CD14-positive monocyte (primary cell): Measurements from ENCODE around the gene NDUFB11. TPM values are rescaled to one million over a fixed set of nuclear protein-coding genes. Genes with fewer than 3 reads are reported as not detected.

Experiments
- DNase-seq, 3 donors: peaks; one replicate each; pipeline ENCODE4 v3.0.0-alpha.2; 2011 to 2022
- H2AFZ ChIP-seq: 2 replicates; pipeline ENCODE4 v1.6.0; 2012; ENCODE audit warnings: mild to moderate bottlenecking, low read depth, low read length, inconsistent platforms; ENCODE audit not compliant: insufficient read depth, poor library complexity, severe bottlenecking
- H3K27ac ChIP-seq, 2 donors: 1 replicate in 1 of 2; 2 replicates in 1 of 2; pipeline ENCODE4 v1.5.1; 2012 to 2013; ENCODE audit warnings: low read length in 2 of 2, control low read depth in 1 of 2, inconsistent platforms in 1 of 2, low read depth in 1 of 2, mild to moderate bottlenecking in 1 of 2
- H3K27me3 ChIP-seq, 2 donors: one replicate each; pipeline versions ENCODE4 v1.6.0 to v1.6.1; 2011 to 2013; ENCODE audit warnings: low read length in 2 of 2; ENCODE audit not compliant: control insufficient read depth in 2 of 2, insufficient read depth in 2 of 2
- H3K36me3 ChIP-seq, 2 donors: replicated peaks in 1 of 2; 1 replicate in 1 of 2; 2 replicates in 1 of 2; pipeline versions ENCODE4 v1.5.1 to v1.6.1; 2012 to 2013; ENCODE audit warnings: low read length in 2 of 2, control low read depth in 1 of 2, inconsistent platforms in 1 of 2, mild to moderate bottlenecking in 1 of 2; ENCODE audit not compliant: insufficient read depth in 2 of 2, control insufficient read depth in 1 of 2
- H3K4me1 ChIP-seq, 2 donors: 1 replicate in 1 of 2; 2 replicates in 1 of 2; pipeline versions ENCODE4 v1.5.1 to v1.6.1; 2012 to 2013; ENCODE audit warnings: low read length in 2 of 2, control low read depth in 1 of 2, inconsistent platforms in 1 of 2, mild to moderate bottlenecking in 1 of 2, moderate library complexity in 1 of 2; ENCODE audit not compliant: insufficient read depth in 2 of 2, control insufficient read depth in 1 of 2
- H3K4me2 ChIP-seq: replicated peaks from 2 replicates; pipeline ENCODE3; 2012; ENCODE audit warnings: low read length, moderate library complexity, mild to moderate bottlenecking; ENCODE audit not compliant: poor library complexity, severe bottlenecking; ENCODE audit errors: extremely low read depth
- H3K4me3 ChIP-seq, 3 experiments: fragments of 200-600 bp in 1 of 3; sonication (generic) in 1 of 3; replicated peaks in 1 of 3; 1 replicate in 2 of 3; 2 replicates in 1 of 3; pipeline ENCODE4 v1.5.1; 2011 to 2013; ENCODE audit warnings: low read length in 3 of 3, mild to moderate bottlenecking in 3 of 3, control low read depth in 2 of 3, low read depth in 2 of 3, inconsistent platforms in 1 of 3, moderate library complexity in 1 of 3
- H3K79me2 ChIP-seq: 2 replicates; pipeline ENCODE4 v1.6.0; 2012; ENCODE audit warnings: mild to moderate bottlenecking, control low read depth, inconsistent platforms, low read length, moderate library complexity; ENCODE audit not compliant: insufficient read depth
- H3K9ac ChIP-seq: 2 replicates; pipeline ENCODE4 v1.6.0; 2017; ENCODE audit warnings: low read length, mild to moderate bottlenecking; ENCODE audit not compliant: insufficient read depth, poor library complexity, severe bottlenecking
- H3K9me3 ChIP-seq, 2 donors: replicated peaks in 1 of 2; 1 replicate in 1 of 2; 2 replicates in 1 of 2; pipeline versions ENCODE4 v1.5.1 to v1.6.1; 2012 to 2013; ENCODE audit warnings: low read length in 2 of 2, control low read depth in 1 of 2; ENCODE audit not compliant: control insufficient read depth in 1 of 2, insufficient read depth in 1 of 2
- H4K20me1 ChIP-seq: 2 replicates; pipeline ENCODE4 v1.6.0; 2012; ENCODE audit warnings: mild to moderate bottlenecking, low read length, control low read depth, moderate library complexity; ENCODE audit not compliant: insufficient read depth
- H3K27ac Mint-ChIP-seq, 7 donors: one replicate each; pipeline ENCODE4 v1.8.0; 2020; ENCODE audit warnings: mild to moderate bottlenecking in 7 of 7, mixed read lengths in 7 of 7, moderate library complexity in 6 of 7, inconsistent platforms in 2 of 7
- H3K27me3 Mint-ChIP-seq, 3 donors: one replicate each; pipeline ENCODE4 v1.8.0; 2021 to 2022; ENCODE audit warnings: low read depth in 3 of 3, mild to moderate bottlenecking in 3 of 3, mixed read lengths in 3 of 3, moderate library complexity in 3 of 3, inconsistent platforms in 1 of 3
- H3K36me3 Mint-ChIP-seq, 2 donors: one replicate each; pipeline ENCODE4 v1.8.0; 2020; ENCODE audit warnings: mixed read lengths in 2 of 2, inconsistent platforms in 1 of 2, mild to moderate bottlenecking in 1 of 2
- H3K4me1 Mint-ChIP-seq: one replicate; pipeline ENCODE4 v1.8.0; 2020; ENCODE audit warnings: mild to moderate bottlenecking, mixed read lengths
- H3K4me3 Mint-ChIP-seq, 2 donors: one replicate each; pipeline ENCODE4 v1.8.0; 2020; ENCODE audit warnings: mild to moderate bottlenecking in 2 of 2, mixed read lengths in 2 of 2, moderate library complexity in 1 of 2
- H3K9me3 Mint-ChIP-seq, 7 donors: one replicate each; pipeline ENCODE4 v1.8.0; 2020 to 2022; ENCODE audit warnings: mixed read lengths in 7 of 7, mild to moderate bottlenecking in 6 of 7, moderate library complexity in 6 of 7, inconsistent platforms in 2 of 7
- CTCF ChIP-seq: fragments of 200-600 bp; IDR thresholded peaks from one replicate; pipeline ENCODE4 v1.8.0; 2022; ENCODE audit warnings: antibody characterized with exemption, mild to moderate bottlenecking
- WGBS: methylation state at CpG from one replicate; pipeline ENCODE4 v1.1.5; 2013; ENCODE audit warnings: missing lambda C conversion rate; ENCODE audit not compliant: insufficient coverage; 5-methylcytosine and 5-hydroxymethylcytosine counted together
- intact Hi-C, 2 donors: fragments of 100-400 bp; cut with micrococcal nuclease; formaldehyde crosslinking; loops; one replicate each; pipeline versions ENCODE4 v1.15.0 to v1.15.1; 2023
- polyA plus RNA-seq, 3 donors: library from polyadenylated mRNA; depleted of rRNA in 1 of 3; unstranded in 2 of 3; stranded (reverse) in 1 of 3; fragments of 300-500 nt in 2 of 3; fragments of >200 nt in 1 of 3; fragmentation: Illumina TruSeq in 2 of 3; gene quantifications; 1 replicate in 2 of 3; 2 replicates in 1 of 3; pipeline ENCODE4 v1.2.3, GENCODE V29; 2012 to 2021

Gene NDUFB11
- polyA plus RNA-seq, 3 donors: 35.2 to 139 (median 104) TPM

GRCh38 chrX:47191806-47192401, 47.4 kb upstream of the NDUFB11 start:
- TF ChIP-seq CTCF: no peak
- no peak for DNase-seq
- peak overlapping the region; percentile 83 for H2AFZ ChIP-seq

GRCh38 chrX:47191331-47191730, 46.8 kb upstream of the NDUFB11 start:
- Histone ChIP-seq H3K27me3 (peaks cover 0 to 3% of the 10 kb centered on the region in 2 donors), H3K27ac (peak overlapping the region; percentile 17 to 57), H3K4me2 (peak overlapping the region; percentile 91), H2AFZ (peak overlapping the region; percentile 83), H3K4me1 (peaks cover 47 to 48% of the 10 kb centered on the region in 2 donors), H3K9me3 (no peaks in the 10 kb centered on the region), H3K4me3 (peak overlapping the region; percentile 50 to 84 (median 71)), H3K9ac (peak overlapping the region; percentile 63), H3K79me2 (peaks cover 35% of the 10 kb centered on the region), H3K36me3 (peaks cover 3 to 14% of the 10 kb centered on the region in 2 donors), H4K20me1 (peaks cover 9% of the 10 kb centered on the region)
- Mint-ChIP-seq H3K4me1 (peaks cover 43% of the 10 kb centered on the region), H3K27me3 (peaks cover 0 to 38% (median 3%) of the 10 kb centered on the region in 3 donors), H3K9me3 (peaks cover 0 to 7% (median 0%) of the 10 kb centered on the region in 7 donors), H3K36me3 (peaks cover 9 to 21% of the 10 kb centered on the region in 2 donors), H3K4me3 (peak overlapping the region; percentile 86 to 96), H3K27ac (peak overlapping the region in 5 of 7 donors; percentile 10 to 90 (median 81))
- no peak for TF ChIP-seq CTCF
- DNase-seq: no peak
- WGBS: 0% methylated on average over 15 of the region's 26 CpGs
- intact Hi-C loops: loop anchor here (5.0 to 10.0 kb wide), 6 partner anchors 191 to 643 kb away; partner anchors contain the start of genes ZNF41 (in 1 of the 2) and ZNF81 (in 1 of the 2)

More at GRCh38 chrX:47191806-47192401, 47.4 kb upstream of the NDUFB11 start:
- Mint-ChIP-seq H3K4me1 (peaks cover 49% of the 10 kb centered on the region), H3K4me3 (peak overlapping the region; percentile 86 to 96), H3K27ac (no peak overlapping the region), H3K9me3 (peaks cover 0 to 7% (median 0%) of the 10 kb centered on the region in 7 donors), H3K36me3 (peaks cover 6 to 20% of the 10 kb centered on the region in 2 donors), H3K27me3 (peaks cover 0 to 39% (median 3%) of the 10 kb centered on the region in 3 donors)
- H3K4me3 ChIP-seq: peak overlapping the region in 2 of 3 experiments; percentile 71 to 84
- H3K4me2 ChIP-seq: peak overlapping the region; percentile 91
- peaks cover 0 to 3% of the 10 kb centered on the region in 2 donors for H3K27me3 ChIP-seq
- H3K9me3 ChIP-seq: no peaks in the 10 kb centered on the region
- no peak overlapping the region for H3K9ac ChIP-seq
- H4K20me1 ChIP-seq: peaks cover 15% of the 10 kb centered on the region
- peaks cover 41% of the 10 kb centered on the region for H3K79me2 ChIP-seq
- WGBS: no CpG with 5 or more reads among the region's 16 CpGs
- H3K4me1 ChIP-seq: peaks cover 52 to 53% of the 10 kb centered on the region in 2 donors
- no peak overlapping the region for H3K27ac ChIP-seq
- intact Hi-C loops: loop anchor here (2.0 to 10.0 kb wide), 7 partner anchors 190 to 643 kb away; partner anchors contain the start of genes ZNF41 (in 1 of the 2) and ZNF81 (in 1 of the 2)
- peaks cover 0 to 11% of the 10 kb centered on the region in 2 donors for H3K36me3 ChIP-seq
